ENCODE data around the gene FGD5.

FGD5 gene

GRCh38 chr3:14858105-14858504 is 39.3 kb downstream of the FGD5 start:
- no peak for DNase-seq

- no peak for DNase-seq
Observed at GRCh38 chr3:14859880-14860279, 41.1 kb downstream of the FGD5 start.

- no peak for DNase-seq
Observed at GRCh38 chr3:14861031-14861430, 42.3 kb downstream of the FGD5 start.

DNA sequence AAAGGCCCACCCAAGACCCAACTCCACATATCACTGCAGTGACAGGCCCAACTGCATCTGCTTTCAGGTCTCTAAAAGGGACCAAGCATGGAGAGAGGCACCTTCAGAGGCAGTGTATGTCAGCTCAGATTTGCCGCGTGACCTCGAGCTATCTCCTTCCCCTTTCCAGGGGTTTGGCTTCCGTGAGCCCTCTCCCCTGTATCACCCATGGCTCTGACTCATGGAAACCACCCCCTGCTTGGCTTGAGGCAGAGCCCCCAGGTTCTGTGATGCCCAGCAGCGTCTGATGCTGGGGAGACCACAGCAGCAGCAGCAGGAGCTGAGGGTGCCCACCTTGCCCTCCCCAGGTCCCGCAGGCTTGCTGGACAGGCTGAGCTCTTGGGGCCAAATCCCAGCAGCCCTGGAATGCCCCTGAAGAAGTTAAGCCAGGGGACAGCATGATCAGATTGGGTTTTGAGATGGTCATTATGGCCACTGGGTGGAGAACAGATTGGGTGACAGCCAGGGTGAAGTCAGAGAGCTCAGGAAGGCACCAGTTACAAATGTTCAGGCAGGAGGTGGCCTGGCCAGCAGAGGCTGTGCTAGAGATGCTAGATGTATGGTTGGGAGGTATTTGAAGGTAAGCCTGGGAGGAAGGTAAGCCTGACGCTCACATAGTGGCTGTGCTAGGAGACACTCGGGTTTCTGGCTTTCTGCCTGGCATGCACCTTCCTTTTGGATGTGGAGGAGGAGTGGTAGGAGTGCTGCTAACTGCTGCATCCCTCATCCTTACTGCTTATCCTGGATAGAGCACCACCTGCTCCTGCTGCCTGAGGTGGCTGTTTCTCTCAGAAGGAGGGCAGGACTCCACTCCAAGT is 42.9 kb downstream of the FGD5 start:
- DNase-seq, result no peak

DNA sequence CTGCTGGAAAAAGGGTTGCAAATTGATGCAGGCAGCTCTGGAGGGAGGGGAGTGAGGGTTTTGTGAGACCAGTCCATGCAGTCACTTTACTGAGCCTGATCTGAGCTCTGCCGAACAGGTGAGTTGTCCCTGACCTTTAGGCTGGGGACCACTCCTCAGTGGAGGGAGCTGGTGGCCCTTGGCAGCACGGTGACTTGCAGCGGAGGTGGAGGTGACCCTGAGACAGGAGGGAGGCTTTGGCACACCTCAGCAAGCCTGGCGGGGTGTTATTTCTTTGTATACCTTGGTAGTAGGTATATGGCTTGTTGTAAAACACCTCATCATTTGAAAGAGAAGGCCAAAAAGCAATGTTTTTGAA is 43.5 kb downstream of the FGD5 start:
- no peak for DNase-seq

- no peak for DNase-seq
Observed at GRCh38 chr3:14862661-14863230, 44.0 kb downstream of the FGD5 start.

GRCh38 chr3:14863333-14864100 is 44.8 kb downstream of the FGD5 start:
- DNase-seq, result no peak

GRCh38 chr3:14864131-14864530 is 45.4 kb downstream of the FGD5 start:
- no peak for DNase-seq

- no peak for DNase-seq
Observed at GRCh38 chr3:14866627-14867026, 47.9 kb downstream of the FGD5 start.

- DNase-seq, result no peak
Observed at GRCh38 chr3:14867936-14868570, 49.3 kb downstream of the FGD5 start.

DNA sequence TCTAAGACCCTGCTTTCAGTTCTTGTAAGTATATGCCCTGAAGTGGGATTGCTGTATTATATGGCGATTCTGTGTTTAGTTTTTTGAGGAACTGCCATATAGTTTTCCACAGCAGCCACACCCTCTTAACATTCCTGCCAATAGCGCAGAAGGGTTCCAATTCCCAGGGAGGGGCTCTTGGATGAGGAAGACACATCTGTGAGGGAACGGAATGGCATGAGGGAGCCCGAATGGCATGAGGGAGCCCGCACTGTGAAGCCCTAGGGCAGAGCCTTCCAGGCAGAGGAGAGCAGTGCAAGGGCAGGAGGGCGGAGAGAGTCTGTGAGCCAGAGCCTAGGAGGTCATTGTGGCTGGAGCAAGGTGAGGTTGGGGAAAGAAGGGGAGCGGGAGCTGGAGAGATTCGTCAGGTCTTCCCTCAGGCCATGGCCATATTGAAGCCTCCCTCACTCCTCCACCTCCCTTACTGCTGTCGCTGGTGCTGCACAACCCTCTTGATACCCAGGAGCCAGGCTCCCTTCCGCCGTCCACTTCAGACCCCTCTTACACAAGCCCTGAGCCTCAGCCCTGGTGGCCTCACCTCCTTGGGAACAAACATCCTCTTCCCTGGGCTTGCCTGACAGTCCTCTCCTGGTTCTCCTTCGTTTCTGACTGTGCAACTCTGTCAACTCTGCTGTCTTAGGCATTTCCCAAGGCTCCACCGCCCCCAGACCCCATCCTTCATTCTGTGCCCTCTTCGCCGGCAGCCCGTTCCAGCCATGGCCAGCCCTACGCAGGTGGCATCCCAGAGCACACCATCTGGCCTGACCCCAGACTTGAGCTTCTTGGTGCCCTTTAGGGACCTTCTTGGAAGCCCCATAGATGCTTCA is 51.4 kb downstream of the FGD5 start:
- DNase-seq, result no peak

DNA sequence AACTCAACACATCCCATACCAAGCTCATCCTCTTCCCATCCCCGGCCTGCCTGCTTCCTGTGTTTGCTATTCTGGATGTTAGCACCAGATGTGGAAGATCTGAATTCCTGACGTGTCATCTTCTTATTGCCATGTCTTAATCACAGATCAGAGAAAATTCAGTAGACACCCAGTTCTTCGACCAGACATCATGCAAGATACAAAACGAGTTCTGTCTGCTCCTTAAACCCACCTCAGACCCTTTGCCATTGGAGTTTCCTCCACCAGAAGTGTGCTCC is 52.0 kb downstream of the FGD5 start:
- DNase-seq, result no peak

DNA sequence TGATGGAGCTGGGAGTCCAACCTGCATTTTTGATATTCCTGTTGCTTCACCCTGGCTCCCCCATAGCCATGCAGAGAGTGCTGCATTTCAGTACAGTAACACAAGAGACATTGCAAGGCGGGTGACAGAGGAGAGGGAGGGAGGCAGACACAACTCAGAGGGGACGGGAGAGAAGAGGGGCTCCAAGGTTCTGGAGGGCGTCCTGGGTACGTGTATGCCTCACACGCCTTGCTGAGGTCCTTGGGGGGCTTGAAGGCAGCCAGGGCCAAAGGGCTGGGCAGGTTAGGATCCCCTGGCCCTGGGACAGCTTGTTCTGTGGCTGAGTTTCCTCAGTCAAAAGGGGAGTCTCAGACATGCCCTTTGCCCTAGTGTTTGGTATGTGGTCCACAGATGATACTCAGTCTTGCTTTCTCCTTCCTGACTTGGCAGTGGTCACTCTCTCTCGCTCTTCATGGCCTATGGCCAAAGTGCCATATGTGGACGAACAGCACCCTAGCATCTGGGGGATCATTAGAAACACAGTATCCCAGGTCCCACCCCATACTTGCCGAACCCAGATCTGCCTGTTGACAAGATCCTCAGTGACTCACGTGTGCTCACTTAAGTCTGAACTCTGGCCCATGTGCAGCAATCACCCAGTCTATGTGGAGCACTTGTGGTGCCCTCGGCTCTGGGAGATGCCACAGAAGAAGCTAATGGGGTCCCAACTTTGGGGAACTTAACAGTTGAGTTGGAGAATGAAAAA is 52.9 kb downstream of the FGD5 start:
- no peak for DNase-seq

DNA sequence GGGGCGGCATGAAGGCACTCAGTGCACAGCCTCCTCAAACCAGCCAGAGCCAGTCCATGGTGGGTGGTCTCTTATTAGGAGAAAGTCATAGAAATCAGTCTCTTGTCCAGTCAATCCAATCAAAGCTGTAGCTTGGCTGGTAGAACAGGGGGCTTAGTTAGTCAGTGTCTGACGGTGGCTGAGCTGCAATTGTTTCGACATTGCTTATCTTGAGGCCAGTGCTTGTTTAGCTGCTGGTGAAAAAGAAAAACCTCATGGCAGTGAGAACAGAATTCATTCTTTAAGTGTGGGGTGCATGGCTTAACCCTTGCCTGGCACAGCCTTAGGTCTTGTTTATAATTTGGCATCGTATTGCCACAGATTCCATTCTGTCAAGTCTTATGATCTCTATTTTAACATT is 53.9 kb downstream of the FGD5 start:
- DNase-seq, result no peak

DNA sequence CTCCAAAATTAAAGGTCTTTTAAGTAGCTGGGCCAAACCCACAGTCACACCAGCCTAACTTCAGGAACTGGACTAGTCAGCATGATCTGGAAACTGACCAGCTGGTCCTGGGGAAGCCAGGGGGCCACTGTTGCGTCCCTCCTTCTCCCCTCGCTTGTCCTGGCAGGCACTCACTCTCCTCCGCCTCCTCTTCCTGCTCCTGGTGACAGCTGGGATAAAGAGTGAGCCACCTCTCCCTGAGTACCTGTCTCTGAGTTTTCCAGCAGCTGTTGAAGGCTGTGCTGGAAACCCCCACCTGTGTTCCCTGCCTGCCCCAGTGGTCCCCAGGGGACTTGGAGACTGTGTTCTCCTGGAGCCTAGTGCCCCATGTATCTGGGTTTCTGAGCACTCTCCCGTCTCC is 56.0 kb downstream of the FGD5 start:
- no peak for DNase-seq

DNA sequence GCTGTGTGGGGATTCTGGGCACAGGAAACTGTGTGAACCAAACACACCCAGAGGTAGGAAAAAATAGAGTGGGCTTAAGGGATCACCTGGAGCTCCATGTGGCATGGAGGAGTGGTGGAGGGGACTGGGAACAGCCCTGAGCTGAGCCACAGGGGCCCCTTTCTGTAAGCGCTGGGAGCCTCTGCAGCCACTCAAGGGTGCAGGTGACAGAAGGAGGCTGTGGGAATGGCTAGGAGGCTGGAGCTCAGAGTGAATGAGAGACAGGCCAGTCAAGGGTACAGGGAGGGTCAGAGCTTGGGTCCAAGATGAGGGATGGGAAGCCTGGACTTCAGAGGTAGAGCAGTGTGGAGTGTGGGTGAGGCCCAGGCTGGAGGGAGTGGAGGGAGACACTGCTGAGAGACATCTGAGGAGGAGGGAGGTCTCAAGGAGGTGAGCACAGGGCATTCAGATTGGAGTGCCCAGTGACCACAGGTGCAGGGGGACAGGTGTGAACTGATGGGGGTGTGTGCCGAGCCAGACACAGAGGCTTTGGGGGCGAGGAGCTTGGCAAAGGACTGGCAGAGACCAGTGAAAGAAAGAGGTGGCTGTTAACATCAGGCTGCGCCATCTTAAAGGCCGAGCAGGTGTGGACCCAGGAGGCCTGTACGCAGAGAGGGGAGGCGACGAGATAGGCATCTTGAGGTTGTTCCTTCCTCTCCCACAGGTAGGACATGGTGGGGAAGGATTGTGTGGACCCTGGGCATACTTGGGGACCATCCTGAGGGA is 56.8 kb downstream of the FGD5 start:
- DNase-seq, result no peak

GRCh38 chr3:14876921-14877333 is 58.2 kb downstream of the FGD5 start:
- DNase-seq, result no peak

DNA sequence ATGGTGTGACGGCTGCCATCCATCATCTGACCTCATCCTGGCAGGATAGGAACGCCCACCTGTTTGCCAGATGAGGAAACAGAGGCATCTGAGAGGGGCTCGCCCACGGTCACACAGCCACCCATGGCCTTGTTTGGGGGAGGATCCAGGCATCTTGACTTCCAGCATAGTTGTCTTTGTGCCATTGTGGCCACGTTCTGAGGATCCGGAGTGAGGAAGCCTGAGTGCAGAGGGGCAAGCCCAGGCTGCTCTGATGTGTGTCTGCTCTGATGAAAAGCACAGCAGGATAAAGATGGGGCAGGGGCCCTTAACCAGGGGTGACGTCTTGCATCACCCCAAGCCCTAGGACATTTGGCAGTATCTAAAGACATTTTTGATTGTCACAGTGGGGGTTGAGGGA is 58.7 kb downstream of the FGD5 start:
- DNase-seq, result no peak

DNA sequence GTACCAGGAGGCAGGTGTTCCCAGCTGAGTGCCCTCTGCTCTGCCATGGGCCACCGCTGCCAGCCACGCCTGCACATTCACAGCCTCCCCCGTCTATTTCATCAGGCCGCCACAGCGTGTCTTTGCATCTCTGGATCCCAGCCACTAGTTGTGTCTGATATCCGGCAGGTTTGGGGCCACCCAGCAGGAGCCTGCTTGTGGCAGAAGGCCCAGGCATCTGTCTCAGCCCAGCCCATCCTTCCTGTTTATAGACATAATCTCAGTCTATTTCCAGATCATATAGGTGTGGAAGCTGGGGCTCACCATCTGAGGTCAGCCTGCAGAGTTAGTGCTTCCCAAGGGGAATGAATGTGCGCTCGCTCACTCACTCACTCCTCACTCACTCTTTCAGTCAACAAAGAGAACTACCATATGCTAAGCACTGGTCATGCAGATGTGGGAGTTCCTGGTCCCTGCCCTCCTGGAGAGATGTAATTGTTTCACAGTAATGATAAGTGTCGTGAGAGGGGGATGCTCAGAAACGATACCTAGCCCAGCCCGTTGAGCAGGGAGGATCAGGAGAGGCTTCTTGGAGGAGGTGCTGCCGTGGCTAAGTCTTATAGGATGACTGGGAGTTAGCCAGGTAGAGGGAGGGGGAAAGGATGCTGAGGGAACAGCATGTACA is 60.6 kb downstream of the FGD5 start:
- DNase-seq, result no peak

DNA sequence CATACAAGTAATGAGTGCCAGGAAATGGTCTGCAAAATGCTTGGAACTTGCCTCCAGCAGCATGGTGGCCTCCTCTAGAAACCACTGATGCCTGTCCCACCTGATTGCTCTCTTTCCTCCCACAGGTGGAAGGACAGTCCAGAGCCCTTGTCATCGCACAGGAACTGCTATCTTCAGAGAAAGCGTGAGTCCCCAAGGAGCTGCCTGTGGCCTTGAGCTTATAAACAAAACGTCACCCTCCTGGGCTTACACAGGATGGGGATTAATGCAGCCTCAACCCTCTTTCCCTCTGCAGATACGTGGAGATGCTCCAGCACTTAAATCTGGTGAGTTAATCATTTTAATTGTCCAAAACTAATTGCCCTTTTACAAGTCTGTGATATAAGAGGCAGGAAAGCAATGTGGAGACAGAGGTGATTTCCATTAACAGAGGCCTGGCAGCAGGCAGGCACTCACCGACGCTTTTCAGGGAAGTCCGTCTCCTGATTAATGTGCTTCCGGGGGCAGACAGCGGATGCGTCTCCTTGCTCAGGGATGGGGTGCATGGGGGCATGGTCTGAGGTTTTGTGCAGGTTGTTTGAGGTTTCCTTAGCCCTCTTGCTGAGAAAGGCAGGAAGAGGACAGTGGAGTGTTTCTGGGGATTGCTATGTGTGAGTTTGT is 61.8 kb downstream of the FGD5 start:
- DNase-seq, result no peak

All from CD4-positive, alpha-beta T cell treated with Interleukin-4 for 4 hours (primary cell).